Measurements from ENCODE around the gene SLC20A1. TPM values are rescaled to one million over a fixed set of nuclear protein-coding genes. Genes with fewer than 3 reads are reported as not detected.

The SLC20A1 gene
- total RNA-seq, 1 donor = 96.3 TPM

DNA sequence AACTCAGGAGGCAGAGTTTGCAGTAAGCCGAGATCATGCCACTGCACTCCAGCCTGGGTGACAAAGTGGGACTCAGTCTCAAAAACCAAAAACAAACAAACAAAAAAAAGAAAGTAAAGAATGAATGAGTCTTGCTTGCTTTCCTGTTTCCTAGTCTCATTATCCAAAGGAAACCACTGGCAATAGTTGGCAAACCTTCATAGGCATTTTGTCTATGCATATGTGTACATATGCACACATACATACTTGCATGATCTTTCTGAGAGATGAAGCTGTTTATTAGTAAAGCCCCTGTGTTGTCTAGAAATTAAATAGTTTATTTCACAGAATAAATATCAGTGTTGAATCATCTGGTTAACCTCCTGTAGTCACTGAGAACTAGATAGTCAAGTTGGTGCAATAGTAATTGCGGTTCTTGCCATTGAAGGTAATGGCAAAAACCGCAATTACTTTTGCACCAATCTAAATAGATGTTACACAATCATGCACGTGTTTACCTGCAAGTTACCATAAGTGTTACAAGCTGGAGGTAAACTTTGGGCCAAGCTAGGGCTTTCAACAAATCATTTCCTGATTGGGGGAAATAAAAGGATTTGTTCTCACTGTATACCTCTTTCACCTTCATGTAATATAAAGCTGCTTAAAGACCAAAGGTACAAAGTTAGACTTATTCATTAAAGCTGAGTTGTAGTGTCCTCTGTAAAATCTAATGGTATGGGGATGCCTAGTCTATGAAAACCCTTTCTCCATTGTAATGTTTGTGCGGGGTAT lies 24.7 kb downstream of the SLC20A1 start:
- Histone ChIP-seq H3K4me3 (ENCODE audit: insufficient read depth, low read length) (no peak overlapping the region), H2AFZ (ENCODE audit: low read length) (no peak overlapping the region), H3K27ac (ENCODE audit: low read depth, low read length) (no peak overlapping the region), H3K9me3 (ENCODE audit: low read depth, low read length) (no peaks in the 10 kb centered on the region), H3K79me2 (ENCODE audit: insufficient read depth, low read length) (no peaks in the 10 kb centered on the region), H3K27me3 (ENCODE audit: insufficient read depth, low read length) (no peaks in the 10 kb centered on the region), H3K36me3 (ENCODE audit: insufficient read depth, low read length) (peaks cover 2% of the 10 kb centered on the region), H4K20me1 (ENCODE audit: insufficient read depth, low read length) (no peaks in the 10 kb centered on the region), H3K4me2 (ENCODE audit: insufficient read depth, low read length) (no peak overlapping the region), H3K4me1 (ENCODE audit: insufficient read depth, low read length) (no peaks in the 10 kb centered on the region)
- TF ChIP-seq, protein P1, sequence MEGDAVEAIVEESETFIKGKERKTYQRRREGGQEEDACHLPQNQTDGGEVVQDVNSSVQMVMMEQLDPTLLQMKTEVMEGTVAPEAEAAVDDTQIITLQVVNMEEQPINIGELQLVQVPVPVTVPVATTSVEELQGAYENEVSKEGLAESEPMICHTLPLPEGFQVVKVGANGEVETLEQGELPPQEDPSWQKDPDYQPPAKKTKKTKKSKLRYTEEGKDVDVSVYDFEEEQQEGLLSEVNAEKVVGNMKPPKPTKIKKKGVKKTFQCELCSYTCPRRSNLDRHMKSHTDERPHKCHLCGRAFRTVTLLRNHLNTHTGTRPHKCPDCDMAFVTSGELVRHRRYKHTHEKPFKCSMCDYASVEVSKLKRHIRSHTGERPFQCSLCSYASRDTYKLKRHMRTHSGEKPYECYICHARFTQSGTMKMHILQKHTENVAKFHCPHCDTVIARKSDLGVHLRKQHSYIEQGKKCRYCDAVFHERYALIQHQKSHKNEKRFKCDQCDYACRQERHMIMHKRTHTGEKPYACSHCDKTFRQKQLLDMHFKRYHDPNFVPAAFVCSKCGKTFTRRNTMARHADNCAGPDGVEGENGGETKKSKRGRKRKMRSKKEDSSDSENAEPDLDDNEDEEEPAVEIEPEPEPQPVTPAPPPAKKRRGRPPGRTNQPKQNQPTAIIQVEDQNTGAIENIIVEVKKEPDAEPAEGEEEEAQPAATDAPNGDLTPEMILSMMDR (IDR thresholded peaks at IDR 0.05; ENCODE audit: extremely low read depth, low read depth, low read length) = no peak
- DNase-seq (ENCODE audit: insufficient read length, low spot score, missing footprints) = no peak

DNA sequence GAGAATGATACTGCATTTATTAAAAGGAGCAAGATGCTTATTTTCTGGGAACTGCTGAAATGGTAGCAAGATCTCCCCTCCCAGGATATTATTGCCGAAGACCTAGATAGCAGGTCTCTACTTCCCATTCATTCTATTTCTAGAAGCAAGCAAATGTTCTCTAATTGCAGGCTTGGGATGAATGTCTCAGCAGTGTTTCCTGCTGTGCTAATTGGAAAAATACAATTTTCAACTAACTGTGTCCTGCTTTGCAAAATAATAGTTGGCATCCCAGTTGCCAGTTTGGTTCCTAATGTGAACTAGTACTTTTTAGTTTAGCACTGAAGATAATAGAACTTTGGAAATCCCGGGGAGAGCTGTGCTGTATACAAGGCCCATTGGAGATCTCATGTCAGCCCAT lies 26.1 kb downstream of the SLC20A1 start:
- no peaks in the 10 kb centered on the region for H3K36me3 ChIP-seq (ENCODE audit: insufficient read depth, low read length)
- H3K27ac ChIP-seq (ENCODE audit: low read depth, low read length) = no peak overlapping the region
- no peaks in the 10 kb centered on the region for H3K9me3 ChIP-seq (ENCODE audit: low read depth, low read length)
- DNase-seq (ENCODE audit: insufficient read length, low spot score, missing footprints) = no peak
- no peaks in the 10 kb centered on the region for H3K27me3 ChIP-seq (ENCODE audit: insufficient read depth, low read length)
- H3K4me2 ChIP-seq (ENCODE audit: insufficient read depth, low read length) = no peak overlapping the region
- H3K79me2 ChIP-seq (ENCODE audit: insufficient read depth, low read length) = no peaks in the 10 kb centered on the region
- TF ChIP-seq, protein P1 (IDR thresholded peaks at IDR 0.05; ENCODE audit: extremely low read depth, low read depth, low read length) = no peak
- H3K4me1 ChIP-seq (ENCODE audit: insufficient read depth, low read length) = no peaks in the 10 kb centered on the region
- no peak overlapping the region for H3K4me3 ChIP-seq (ENCODE audit: insufficient read depth, low read length)
- no peak overlapping the region for H2AFZ ChIP-seq (ENCODE audit: low read length)
- no peaks in the 10 kb centered on the region for H4K20me1 ChIP-seq (ENCODE audit: insufficient read depth, low read length)

DNA sequence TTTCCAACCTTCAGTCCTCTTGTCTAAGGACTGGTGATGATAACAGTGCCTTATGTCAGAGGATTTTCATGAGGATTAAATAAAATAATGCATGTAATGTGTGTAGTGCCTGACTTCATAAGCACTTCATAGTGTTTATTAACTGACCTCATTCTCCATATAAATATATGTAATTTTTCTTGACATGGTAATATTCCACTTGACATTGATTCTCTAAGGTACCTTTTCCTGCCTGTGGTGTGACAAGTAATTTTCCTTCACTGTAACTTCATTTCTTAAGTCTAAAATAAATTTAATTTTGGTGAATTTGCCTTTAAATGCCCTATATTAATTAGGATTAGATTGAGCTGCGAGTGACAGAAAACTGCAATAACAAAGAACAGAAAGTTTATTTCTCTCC lies 27.3 kb downstream of the SLC20A1 start:
- Histone ChIP-seq H3K27me3 (ENCODE audit: insufficient read depth, low read length) (no peaks in the 10 kb centered on the region), H3K36me3 (ENCODE audit: insufficient read depth, low read length) (no peaks in the 10 kb centered on the region), H3K9me3 (ENCODE audit: low read depth, low read length) (no peaks in the 10 kb centered on the region), H3K79me2 (ENCODE audit: insufficient read depth, low read length) (no peaks in the 10 kb centered on the region), H3K27ac (ENCODE audit: low read depth, low read length) (no peak overlapping the region), H3K4me1 (ENCODE audit: insufficient read depth, low read length) (no peaks in the 10 kb centered on the region), H4K20me1 (ENCODE audit: insufficient read depth, low read length) (no peaks in the 10 kb centered on the region), H2AFZ (ENCODE audit: low read length) (no peak overlapping the region), H3K4me3 (ENCODE audit: insufficient read depth, low read length) (no peak overlapping the region), H3K4me2 (ENCODE audit: insufficient read depth, low read length) (no peak overlapping the region)
- TF ChIP-seq, protein P1 (IDR thresholded peaks at IDR 0.05; ENCODE audit: extremely low read depth, low read depth, low read length) = no peak
- no peak for DNase-seq (ENCODE audit: insufficient read length, low spot score, missing footprints)

DNA sequence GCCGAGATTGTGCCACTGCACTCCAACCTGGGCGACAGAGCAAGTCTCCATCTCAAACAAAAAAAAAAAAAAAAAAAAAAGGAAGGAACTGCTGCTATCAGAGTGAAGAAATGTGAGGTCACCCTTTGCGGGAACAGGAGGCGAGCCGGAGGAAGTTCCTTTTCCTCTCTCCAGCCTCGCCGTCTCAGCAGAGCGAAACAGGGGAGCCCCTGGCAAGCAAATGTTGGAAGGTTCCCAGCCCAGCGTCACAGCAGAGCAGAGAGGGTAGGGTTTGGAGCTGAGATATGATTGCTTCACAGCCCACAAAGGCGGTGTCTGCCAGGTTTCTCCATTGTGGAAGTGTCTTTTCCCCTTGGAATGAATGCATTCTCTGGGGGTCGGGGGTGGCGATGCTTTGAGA lies 28.5 kb downstream of the SLC20A1 start:
- Histone ChIP-seq H3K27me3 (ENCODE audit: insufficient read depth, low read length) (no peaks in the 10 kb centered on the region), H3K4me1 (ENCODE audit: insufficient read depth, low read length) (peaks cover under 1% of the 10 kb centered on the region), H3K9me3 (ENCODE audit: low read depth, low read length) (no peaks in the 10 kb centered on the region), H2AFZ (ENCODE audit: low read length) (no peak overlapping the region), H3K27ac (ENCODE audit: low read depth, low read length) (no peak overlapping the region), H3K4me2 (ENCODE audit: insufficient read depth, low read length) (no peak overlapping the region), H4K20me1 (ENCODE audit: insufficient read depth, low read length) (no peaks in the 10 kb centered on the region), H3K4me3 (ENCODE audit: insufficient read depth, low read length) (no peak overlapping the region), H3K79me2 (ENCODE audit: insufficient read depth, low read length) (no peaks in the 10 kb centered on the region), H3K36me3 (ENCODE audit: insufficient read depth, low read length) (no peaks in the 10 kb centered on the region)
- no peak for DNase-seq (ENCODE audit: insufficient read length, low spot score, missing footprints)
- TF ChIP-seq, protein P1 (IDR thresholded peaks at IDR 0.05; ENCODE audit: extremely low read depth, low read depth, low read length) = no peak
